GM12874 (cell line): Measurements from ENCODE around the gene ZFPM1.

ENCODE experiments used
- TF ChIP-seq, protein P1 (sequence below): IDR thresholded peaks from 2 replicates; pipeline ENCODE4 v1.5.1; 2011; ENCODE audit warnings: low read depth, mild to moderate bottlenecking, control low read depth, low read length, moderate library complexity; ENCODE audit not compliant: insufficient read depth

ZFPM1 gene

DNA sequence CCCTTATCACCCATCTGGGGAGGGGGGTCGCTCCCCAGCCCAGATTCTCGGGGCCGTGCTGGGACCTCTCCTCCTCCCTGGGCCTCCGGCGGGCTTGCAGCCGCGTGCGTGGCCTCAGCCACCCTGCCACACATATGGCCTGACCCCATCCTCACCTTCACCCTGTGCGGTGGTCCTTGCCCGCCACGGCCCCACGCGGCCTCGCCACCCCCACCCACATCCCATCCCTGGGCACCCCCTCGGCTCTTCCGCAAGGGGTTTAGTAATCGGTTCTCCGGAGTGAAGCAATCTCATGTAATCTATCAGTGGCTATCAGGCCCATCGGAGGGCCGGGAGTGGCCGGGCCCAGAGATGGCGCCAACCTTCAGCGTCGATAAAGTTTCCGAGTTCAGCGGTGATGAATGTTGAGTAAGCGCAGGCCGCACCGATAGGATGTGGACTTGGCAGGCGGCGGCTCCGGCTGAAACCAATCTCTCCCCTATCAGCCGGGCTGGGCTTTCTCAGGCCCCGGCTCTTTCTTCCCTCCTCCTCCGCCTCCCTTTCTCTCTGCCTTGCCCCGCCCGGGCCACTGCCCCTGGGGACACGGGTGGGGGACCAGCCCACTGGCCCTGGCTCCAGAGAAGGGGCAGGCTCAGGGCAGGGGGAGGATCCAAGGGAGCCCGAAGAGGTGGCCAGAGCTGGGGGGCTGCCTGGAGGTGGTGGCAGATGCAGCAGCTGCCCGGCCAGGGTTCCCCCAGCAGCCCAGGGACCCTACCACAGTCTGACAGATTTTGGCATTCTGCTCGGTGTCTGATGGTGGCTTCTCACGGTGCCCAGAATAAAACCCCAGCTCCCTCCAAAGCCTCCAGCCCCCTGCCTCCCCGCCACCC is 20.8 kb downstream of the ZFPM1 start:
- TF ChIP-seq, protein P1, sequence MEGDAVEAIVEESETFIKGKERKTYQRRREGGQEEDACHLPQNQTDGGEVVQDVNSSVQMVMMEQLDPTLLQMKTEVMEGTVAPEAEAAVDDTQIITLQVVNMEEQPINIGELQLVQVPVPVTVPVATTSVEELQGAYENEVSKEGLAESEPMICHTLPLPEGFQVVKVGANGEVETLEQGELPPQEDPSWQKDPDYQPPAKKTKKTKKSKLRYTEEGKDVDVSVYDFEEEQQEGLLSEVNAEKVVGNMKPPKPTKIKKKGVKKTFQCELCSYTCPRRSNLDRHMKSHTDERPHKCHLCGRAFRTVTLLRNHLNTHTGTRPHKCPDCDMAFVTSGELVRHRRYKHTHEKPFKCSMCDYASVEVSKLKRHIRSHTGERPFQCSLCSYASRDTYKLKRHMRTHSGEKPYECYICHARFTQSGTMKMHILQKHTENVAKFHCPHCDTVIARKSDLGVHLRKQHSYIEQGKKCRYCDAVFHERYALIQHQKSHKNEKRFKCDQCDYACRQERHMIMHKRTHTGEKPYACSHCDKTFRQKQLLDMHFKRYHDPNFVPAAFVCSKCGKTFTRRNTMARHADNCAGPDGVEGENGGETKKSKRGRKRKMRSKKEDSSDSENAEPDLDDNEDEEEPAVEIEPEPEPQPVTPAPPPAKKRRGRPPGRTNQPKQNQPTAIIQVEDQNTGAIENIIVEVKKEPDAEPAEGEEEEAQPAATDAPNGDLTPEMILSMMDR = no peak

DNA sequence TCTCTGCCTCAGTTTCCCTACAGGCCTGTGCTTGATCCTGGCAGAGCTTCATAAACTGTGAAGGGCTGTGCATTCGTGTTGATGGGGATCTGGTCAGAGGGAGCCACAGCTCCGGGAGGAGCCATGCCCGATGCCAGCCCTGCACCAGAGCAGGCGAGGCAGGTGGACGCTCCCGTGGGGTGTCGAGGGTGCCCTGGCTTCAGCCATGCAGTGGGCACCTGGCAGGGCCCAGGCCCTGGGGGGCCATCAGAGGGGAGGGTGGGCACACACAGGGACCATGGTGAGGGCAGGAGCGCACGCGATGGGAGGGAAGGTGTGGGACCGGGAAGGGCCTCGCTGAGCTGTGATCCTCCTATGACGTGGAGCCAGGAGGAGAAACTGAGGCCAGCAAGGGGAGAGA is 22.0 kb downstream of the ZFPM1 start:
- TF ChIP-seq, protein P1 = no peak

DNA sequence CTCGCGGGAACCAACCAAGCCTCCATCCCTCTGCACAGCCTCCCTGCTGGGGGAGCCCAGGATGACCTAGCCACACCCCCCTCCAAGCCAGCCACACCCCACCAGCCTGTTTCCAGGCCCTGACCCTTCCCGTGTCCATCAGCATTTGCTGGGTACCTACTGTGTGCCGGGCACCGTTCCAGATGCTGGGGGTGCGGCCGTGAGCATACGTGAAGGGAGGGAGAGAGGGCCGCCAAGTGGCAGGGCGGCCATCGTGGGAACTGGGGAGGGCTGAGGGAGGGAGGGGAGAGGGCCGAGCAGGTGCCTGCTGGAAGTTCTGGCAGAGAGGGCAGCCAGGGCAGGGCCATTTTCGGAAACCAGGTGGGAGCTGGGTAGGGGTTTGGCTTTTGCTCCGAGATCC is 23.1 kb downstream of the ZFPM1 start:
- TF ChIP-seq, protein P1 = no peak

GRCh38 chr16:88476817-88477397 is 23.8 kb downstream of the ZFPM1 start:
- TF ChIP-seq, protein P1 = no peak

DNA sequence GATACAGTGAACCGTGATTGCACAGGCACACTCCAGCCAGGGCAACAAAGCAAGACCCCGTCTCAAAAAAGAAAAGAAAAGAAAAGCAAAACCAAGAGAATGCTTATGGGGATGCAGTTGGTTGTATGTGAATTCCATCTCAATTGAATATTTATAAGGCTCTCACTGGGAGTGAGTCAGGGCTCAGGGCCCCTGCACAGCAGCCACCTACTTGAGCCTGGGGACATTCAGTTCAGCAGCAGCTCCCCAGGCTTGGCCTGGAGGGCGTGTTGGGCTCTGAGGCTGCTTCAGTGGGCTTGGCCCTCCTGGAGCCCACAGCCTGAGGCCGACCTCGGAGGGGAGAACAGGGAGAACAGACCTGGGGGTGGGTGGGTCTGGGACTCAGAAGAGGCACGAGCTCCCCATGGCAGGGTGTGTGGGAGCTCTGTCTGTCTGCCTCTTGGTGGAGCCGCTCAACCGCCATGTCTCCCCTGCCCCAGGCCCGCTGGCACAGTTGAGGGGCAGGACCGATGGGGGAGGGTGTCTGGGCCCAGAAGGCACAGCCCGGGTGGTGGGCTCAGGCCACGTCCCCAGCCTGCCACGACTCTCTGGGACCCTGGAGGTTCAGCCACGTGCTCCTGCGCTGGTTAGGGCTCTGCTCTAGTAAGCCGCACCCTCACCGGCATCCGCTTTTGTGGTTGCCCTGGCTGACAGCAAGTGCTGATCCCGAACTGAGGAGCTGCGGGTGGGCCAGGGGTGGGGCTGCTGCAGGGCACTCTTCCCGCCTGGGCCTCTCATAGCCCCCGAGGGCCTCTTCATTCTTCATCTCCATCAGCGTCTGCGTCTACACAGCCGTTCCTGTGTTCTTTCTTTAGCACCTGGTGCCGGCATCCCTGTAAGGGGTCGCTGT is 24.8 kb downstream of the ZFPM1 start:
- TF ChIP-seq, protein P1 = no peak

DNA sequence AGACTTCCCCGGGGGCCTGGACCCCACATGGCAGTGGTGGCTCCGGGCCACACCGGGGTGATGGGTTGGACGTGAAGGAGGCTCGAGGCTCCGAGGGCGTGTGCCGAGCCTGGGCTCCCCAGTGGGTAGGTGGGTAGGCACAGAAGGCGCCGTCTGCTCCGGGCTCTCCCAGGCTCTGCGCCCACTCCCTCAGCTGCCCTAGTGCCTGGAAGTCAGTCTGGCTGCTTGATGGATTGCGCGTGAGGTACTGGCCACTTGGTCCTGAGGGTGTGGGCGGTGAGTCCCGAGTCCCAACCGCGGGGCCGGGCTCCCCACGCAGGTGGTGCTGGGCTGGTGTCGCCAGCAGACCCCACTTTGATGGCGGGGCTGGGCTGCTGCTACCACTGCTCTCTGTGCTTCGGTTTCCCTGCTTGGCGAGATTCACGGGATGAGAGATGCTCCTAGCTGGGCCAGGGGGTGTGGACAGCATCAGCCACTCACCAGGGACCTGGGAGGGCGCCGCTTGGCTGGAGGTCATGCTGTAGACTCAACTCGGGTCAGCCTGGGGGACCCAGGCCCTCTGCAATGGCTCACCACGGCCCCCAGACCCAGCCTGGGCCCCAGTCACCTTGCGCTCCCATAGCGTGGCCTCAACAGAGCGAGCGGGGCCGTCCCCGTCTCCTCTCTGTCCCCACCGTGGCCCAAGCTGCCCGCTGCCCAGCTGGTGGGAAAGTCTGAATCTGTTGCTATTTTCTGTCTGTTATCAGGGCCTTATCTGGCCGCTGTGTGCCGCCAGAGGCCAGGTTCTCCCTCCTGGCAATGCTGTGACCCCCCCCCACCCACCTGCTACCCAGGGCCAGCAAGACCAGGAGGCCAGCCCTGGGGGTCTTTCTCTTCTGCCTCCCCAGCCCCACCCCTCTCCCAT is 26.1 kb downstream of the ZFPM1 start:
- TF ChIP-seq, protein P1 = 0 out of 2 replicates have a peak, but pooled peaks have one; percentile 3
